ENCODE measurements around the gene WDR82.

GRCh38 chr3:52315006-52315405, 36.6 kb upstream of the WDR82 start:
- TF ChIP-seq CTCF (IDR thresholded peaks at IDR 0.05; ENCODE audit: poor library complexity) (no peak), EZH2 (IDR thresholded peaks at IDR 0.05; ENCODE audit: borderline replicate concordance) (no peak)
